Activated CD4-positive, alpha-beta T cell treated with anti-CD3 and anti-CD28 coated beads, Interleukin-2, Interleukin-4, amounts not matched to agents 100 ng/mL and 50 ng/mL, durations not matched to agents 16 hours and 8 hours (primary cell): Measurements from ENCODE around the gene ARHGAP24.

ENCODE experiments used
- DNase-seq: peaks from one replicate; pipeline ENCODE4 v3.0.0-alpha.2; 2020; ENCODE audit warnings: low spot score

Gene ARHGAP24

GRCh38 chr4:85778632-85779131 lies 303.7 kb downstream of the ARHGAP24 start:
- DNase-seq = no peak

GRCh38 chr4:85779165-85779564 lies 304.2 kb downstream of the ARHGAP24 start:
- no peak for DNase-seq

- DNase-seq = no peak
Observed at GRCh38 chr4:85780664-85781063, 305.7 kb downstream of the ARHGAP24 start.

GRCh38 chr4:85783483-85783882 lies 308.5 kb downstream of the ARHGAP24 start:
- no peak for DNase-seq

GRCh38 chr4:85783900-85784299 lies 308.9 kb downstream of the ARHGAP24 start:
- no peak for DNase-seq

- no peak for DNase-seq
Observed at GRCh38 chr4:85784348-85784747, 309.4 kb downstream of the ARHGAP24 start.

GRCh38 chr4:85784947-85785346 lies 310.0 kb downstream of the ARHGAP24 start:
- DNase-seq = no peak

- DNase-seq = no peak
Observed at GRCh38 chr4:85787133-85787532, 312.2 kb downstream of the ARHGAP24 start.

- DNase-seq = no peak
Observed at GRCh38 chr4:85788604-85789003, 313.7 kb downstream of the ARHGAP24 start.

GRCh38 chr4:85789241-85789640 lies 314.3 kb downstream of the ARHGAP24 start:
- DNase-seq = no peak

GRCh38 chr4:85790582-85790981 lies 315.6 kb downstream of the ARHGAP24 start:
- no peak for DNase-seq

GRCh38 chr4:85792376-85793232 lies 317.7 kb downstream of the ARHGAP24 start:
- no peak for DNase-seq

GRCh38 chr4:85793233-85793585 lies 318.3 kb downstream of the ARHGAP24 start:
- DNase-seq = no peak

GRCh38 chr4:85798012-85798770 lies 323.2 kb downstream of the ARHGAP24 start:
- no peak for DNase-seq

- no peak for DNase-seq
Observed at GRCh38 chr4:85803856-85804255, 328.9 kb downstream of the ARHGAP24 start.

- no peak for DNase-seq
Observed at GRCh38 chr4:85805891-85806290, 330.9 kb downstream of the ARHGAP24 start.

GRCh38 chr4:85806334-85806733 lies 331.4 kb downstream of the ARHGAP24 start:
- no peak for DNase-seq

- DNase-seq = no peak
Observed at GRCh38 chr4:85807247-85807950, 332.4 kb downstream of the ARHGAP24 start.

- no peak for DNase-seq
Observed at GRCh38 chr4:85808104-85808503, 333.2 kb downstream of the ARHGAP24 start.

- DNase-seq = no peak
Observed at GRCh38 chr4:85808864-85809263, 333.9 kb downstream of the ARHGAP24 start.

- no peak for DNase-seq
Observed at GRCh38 chr4:85812776-85813175, 337.8 kb downstream of the ARHGAP24 start.

- DNase-seq = no peak
Observed at GRCh38 chr4:85815796-85816459, 341.0 kb downstream of the ARHGAP24 start.
